ENCODE measurements around the gene UNC13B.
A peak's percentile ranks its signal among the peaks of the same experiment; 100 is the strongest.
"Not testable (repeated sequence)": the region's sequence is repeated elsewhere in the genome, so short reads cannot be mapped to it uniquely, and the experiment has no call there.

UNC13B gene

GRCh38 chr9:35161713-35162604 lies at the start of gene UNC13B:
UNC13B (plus strand) TSS chr9:35162009; CDS start chr9:35162284, 275 bp downstream.
- peak; percentile 95 for DNase-seq

DNA sequence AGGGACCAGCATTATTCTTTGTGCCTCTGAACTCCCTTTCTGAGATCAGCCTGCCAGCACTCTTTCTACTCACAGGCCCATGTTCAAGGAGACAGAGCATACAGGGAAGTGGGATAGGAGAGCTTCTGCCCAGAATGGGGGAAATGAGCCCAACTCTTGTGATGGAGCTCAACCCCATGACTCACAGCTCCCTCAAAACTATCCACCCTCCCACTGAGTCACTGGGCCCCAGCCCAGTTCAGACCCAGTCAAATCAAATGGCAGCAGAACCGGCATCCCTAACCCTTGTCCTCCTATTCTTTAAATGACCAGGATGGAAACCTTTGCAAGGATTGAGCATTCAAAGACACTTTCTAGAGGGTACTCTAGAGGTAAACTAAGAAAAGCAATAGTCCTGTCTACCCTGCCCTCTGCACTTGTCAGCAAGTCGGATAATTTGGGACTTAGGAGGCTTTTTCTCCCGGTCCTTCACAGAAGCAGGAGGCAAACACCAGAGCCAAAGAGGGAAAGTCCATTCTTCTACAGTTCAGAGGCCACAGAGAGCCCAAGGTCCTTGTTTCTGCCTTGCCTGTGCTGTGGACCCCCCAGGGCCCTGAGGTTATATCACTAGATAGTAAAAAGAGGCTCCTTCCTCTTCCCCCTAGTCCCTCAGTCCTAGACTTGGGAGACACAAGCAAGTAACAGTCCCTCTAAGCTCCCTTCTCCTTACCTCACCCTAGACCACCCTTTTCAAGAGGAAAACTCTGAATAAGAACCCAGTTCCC lies 49.4 kb upstream of the UNC13B start:
- DNase-seq = peak; percentile 74

- peak; percentile 98 for DNase-seq
These were observed 47.5 kb upstream of the UNC13B start for GRCh38 chr9:35114113-35114839.

GRCh38 chr9:35114840-35115628 lies 46.8 kb upstream of the UNC13B start:
- peak; percentile 55 for DNase-seq

DNA sequence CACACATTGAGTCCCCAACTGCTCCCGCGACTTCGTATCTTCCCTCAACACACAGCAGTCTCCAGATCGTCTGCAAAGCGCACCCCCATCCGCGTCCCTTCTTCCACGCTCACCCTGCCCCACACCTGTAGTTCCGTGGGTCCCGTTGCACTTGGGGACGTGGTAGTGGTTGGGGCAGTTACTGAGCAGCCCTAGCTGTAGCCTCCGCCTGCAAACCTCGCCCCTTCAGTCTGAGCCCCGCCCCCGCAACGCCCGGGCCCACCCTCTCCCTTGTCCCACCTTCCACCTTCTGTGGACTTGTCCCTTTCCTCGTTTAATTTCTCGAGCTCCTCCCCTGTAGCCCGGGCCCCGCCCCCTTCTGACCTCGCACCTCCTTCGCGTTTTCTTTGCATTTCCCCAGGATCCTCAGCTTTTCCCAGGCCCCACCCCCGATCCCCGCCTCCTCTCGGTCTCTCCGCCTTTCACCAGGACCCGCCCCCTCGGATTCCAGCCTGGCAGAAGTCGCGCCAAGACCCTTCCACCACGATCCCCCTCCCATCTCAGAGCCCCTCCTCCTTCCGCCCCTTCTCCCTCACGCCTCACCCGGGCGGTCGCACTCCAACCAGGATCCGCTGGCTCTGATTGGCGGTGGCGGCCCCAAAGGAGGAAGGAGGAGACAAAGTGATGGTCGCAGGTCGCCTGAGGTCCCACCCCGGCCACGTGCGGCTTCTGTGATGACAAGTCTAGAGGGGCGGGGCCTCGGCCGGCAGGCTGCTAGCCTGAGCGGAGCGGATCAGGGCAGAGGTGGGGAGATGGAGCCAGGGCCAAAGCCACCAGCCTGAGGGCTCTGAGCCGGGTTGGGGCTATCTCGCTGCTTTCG lies 45.9 kb upstream of the UNC13B start, which contains the start of gene ATOSB:
TSS of gene ATOSB (minus strand) at position 183 of the 859 bp plus-strand sequence. CDS start 7,588 bp downstream, outside the sequence.
- peak; percentile 97 for DNase-seq

DNA sequence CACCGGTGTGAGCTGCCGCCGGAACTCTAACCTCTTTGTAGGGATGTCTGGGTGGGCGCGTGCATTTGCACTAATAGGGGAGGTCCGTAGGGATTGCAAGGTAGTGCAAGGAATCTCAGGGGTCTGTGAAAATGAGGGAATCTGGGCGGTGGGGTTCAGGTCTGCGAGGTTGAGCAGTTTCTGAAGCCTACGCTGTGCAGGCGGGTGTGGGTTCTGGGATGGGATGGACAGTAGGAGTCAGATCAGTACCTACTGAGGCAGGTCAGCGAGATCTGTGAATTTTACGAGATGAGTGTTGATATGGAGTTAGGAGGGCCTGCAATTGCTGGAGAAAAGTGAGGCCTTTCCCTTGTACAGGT lies 45.3 kb upstream of the UNC13B start:
- DNase-seq = no peak

GRCh38 chr9:35116898-35117551 lies 44.8 kb upstream of the UNC13B start:
- DNase-seq = peak; percentile 94

GRCh38 chr9:35134920-35135319 lies 26.9 kb upstream of the UNC13B start:
- DNase-seq = no peak

DNA sequence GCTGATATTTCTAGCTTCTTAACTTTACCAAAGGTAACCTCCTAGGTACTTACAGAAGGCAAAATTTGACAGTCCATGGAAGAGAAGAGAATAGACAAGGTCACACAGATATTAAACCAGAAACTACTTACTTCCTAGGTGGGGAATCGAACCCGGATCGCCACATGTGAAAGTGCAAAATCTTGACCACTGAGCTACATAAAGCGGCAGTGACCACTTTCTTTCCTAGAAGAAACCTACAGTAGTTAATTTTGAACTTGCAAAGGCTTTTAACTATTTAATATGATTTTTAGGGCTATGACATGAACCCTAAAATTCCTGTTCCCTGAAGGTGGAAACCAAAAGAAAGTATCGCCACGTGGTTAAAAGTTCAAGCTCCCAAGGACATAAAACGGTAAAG lies 25.8 kb upstream of the UNC13B start:
- no peak for DNase-seq

DNA sequence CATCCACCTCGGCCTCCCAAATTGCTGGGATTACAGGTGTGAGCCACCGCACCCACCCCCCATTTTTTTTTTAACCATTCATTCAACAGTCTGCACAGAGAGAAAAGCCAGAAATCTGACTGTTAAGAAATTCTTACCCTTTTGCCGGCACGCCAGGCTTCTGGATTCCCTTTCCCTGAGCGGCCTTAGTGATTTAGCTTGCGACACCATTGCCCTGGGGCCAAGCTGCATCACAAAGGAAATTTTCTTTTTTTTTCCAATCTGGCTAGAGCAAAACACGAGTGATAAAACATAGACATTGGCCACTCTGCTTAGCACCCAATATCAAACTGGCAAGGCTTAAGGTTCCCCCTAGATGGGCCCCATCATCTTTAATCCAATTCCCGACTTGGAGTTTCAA lies 24.9 kb upstream of the UNC13B start:
- DNase-seq = no peak

DNA sequence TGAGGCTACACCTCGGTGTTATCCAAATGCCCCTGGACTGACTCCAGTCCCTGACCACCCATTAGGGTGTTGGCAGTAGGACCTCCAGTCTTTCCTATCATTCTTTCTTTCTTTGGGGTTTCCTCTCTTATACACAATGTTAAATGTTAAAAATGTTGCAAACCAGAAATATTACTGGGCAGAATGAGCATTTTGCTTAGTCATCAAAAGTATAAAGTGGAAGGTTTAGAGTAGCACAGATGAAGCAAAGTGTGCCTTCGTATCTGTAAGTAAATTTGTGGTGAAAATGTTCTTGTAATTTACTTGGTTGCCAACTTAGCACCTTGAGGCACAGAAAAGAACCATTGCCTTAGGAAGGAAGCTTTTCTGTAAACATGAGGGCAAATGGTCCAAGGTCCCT lies 21.7 kb upstream of the UNC13B start:
- DNase-seq = no peak

- DNase-seq = no peak
These were observed 19.8 kb upstream of the UNC13B start for GRCh38 chr9:35142037-35142436.

DNA sequence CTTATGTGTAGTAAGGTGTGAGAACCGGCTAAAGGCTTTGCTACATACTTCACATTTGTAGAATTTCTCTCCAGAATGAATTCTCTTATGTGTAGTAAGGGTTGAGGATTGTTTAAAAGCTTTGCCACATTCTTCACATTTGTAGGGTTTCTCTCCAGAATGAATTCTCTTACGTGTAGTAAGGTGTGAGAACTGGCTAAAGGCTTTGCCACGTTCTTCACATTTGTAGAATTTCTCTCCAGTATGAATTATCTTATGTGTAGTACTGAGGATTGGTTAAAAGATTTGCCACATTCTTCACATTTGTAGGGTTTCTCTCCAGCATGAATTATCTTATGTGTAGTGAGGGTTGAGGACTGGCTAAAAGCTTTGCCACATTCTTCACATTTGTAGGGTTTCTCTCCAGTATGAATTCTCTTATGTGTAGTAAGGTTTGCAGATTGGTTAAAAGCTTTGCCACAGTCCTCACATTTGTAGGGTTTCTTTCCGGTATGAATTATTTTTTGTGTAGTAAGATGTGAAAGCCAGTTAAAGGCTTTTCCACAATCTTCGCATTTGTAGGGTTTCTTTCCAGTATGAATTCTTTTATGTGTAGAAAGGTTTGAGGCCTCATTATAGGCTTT lies 13.8 kb upstream of the UNC13B start:
- DNase-seq = not testable (repeated sequence)

DNA sequence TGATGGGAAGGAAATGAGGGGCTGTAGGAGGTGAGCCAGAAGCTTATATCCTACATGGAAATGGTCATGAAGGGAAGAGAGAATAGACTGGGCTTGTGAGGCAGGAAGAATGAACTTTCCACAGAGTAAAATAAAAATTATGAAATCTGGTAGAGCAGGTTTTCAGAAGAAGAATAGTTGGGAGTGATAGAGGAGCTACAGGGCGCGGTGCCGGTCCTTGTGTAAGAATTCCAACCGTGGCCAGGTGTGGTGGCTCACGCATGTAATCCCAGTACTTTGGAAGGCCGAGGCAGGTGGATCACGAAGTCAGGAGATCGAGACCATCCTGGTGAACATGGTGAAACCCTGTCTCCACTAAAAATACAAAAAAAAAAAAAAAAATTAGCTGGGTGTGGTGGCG lies 8.9 kb upstream of the UNC13B start:
- DNase-seq = no peak

- no peak for DNase-seq
These were observed 5.0 kb upstream of the UNC13B start for GRCh38 chr9:35156781-35157180.

- not testable (repeated sequence) for DNase-seq
These were observed 4.0 kb upstream of the UNC13B start for GRCh38 chr9:35157836-35158235.

DNA sequence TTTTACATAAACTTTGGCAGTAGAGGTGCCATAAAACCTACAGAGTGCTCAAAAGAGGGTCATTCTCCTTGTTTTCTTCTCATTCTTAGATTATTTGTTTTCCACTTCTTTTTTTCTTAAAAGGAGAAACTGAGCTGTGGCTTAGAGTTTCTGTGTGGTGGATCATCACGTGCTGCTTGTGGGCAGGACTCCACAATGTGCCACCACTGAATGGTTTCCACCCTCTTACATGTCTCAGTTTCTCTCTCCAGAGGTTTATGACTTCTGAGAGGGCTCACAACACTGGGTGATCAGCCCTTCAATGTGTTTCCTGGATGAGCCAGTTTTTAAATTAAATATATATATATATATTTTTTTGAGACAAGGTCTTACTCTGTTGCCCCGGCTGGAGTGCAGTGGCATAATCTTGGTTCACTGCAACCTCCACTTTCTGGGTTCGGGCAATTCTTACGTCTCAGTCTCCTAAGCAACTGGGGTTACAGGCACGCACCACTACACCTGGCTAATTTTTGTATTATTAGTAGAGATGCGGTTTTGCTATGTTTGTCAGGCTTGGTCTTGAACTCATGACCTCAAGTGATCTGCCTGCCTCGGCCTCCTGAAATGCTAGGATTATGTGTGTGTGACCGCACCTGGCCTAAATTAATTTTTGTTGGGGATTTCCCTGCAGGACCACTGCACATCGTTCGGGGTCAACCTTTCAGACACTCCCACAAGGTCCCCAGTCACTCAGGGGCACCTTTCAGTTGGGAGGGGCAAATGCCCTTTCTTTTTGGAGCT lies 3.1 kb upstream of the UNC13B start:
- no peak for DNase-seq

GRCh38 chr9:35162605-35163315 lies 951 bp downstream of the UNC13B start:
- DNase-seq = no peak

- DNase-seq = no peak
These were observed 1.6 kb downstream of the UNC13B start for GRCh38 chr9:35163413-35163812.
